Tibial nerve (tissue), 4 donors: ENCODE results near the gene KRT6C. TPM values are rescaled to one million over a fixed set of nuclear protein-coding genes. Genes with fewer than 3 reads are reported as not detected.
"Not testable (repeated sequence)": the region's sequence is repeated elsewhere in the genome, so short reads cannot be mapped to it uniquely, and the experiment has no call there.

Source experiments
- DNase-seq, 2 donors: peaks; one replicate each; pipeline ENCODE4 v3.0.0-alpha.2; 2019; ENCODE audit warnings: low spot score in 2 of 2
- H3K27ac ChIP-seq, 4 donors: fragments of 200-600 bp; sonication (generic) in 3 of 4; one replicate each; pipeline ENCODE4 v1.5.1; 2017 to 2019; ENCODE audit warnings: mild to moderate bottlenecking in 1 of 4
- H3K27me3 ChIP-seq, 2 donors: fragments of 200-600 bp; sonication (generic) in 1 of 2; one replicate each; pipeline versions ENCODE4 v1.5.1 to v1.6.0; 2017 to 2019
- H3K36me3 ChIP-seq, 3 donors: fragments of 200-600 bp; sonication (generic); one replicate each; pipeline ENCODE4 v1.5.1; 2018 to 2019
- H3K4me1 ChIP-seq, 4 donors: fragments of 200-600 bp; sonication (generic) in 3 of 4; one replicate each; pipeline ENCODE4 v1.5.1; 2017 to 2019
- H3K4me3 ChIP-seq, 4 donors: fragments of 200-600 bp; sonication (generic) in 3 of 4; one replicate each; pipeline ENCODE4 v1.5.1; 2017 to 2019; ENCODE audit warnings: mild to moderate bottlenecking in 1 of 4, moderate library complexity in 1 of 4
- H3K9me3 ChIP-seq, 4 donors: fragments of 200-600 bp; sonication (generic) in 3 of 4; one replicate each; pipeline ENCODE4 v1.5.1; 2017 to 2019
- EP300 ChIP-seq, 2 donors: sonication (generic); formaldehyde crosslinking; IDR thresholded peaks; one replicate each; pipeline ENCODE4 v1.6.1; 2017; ENCODE audit warnings: antibody characterized with exemption in 2 of 2, mild to moderate bottlenecking in 1 of 2
- POLR2A ChIP-seq, 2 donors: fragments of 450-650 bp; IDR thresholded peaks; one replicate each; pipeline ENCODE4 v1.6.1; 2017; ENCODE audit warnings: antibody characterized with exemption in 2 of 2, mild to moderate bottlenecking in 2 of 2, moderate library complexity in 2 of 2
- WGBS, 2 donors: methylation state at CpG; one replicate each; pipeline ENCODE4 v1.1.5; 2018; 5-methylcytosine and 5-hydroxymethylcytosine counted together
- total RNA-seq, 4 donors: library from RNA; depleted of rRNA; stranded (reverse); fragments of >200 nt; gene quantifications; one replicate each; pipeline ENCODE4 v1.1.0, GENCODE V29; 2016
- TF ChIP-seq, protein P1 (sequence below), 5 experiments: fragments of 200-600 bp in 3 of 5; fragments of 450-650 bp in 2 of 5; sonication (generic) in 3 of 5; IDR thresholded peaks; one replicate each; pipeline ENCODE4 v1.5.1; 2016 to 2019; ENCODE audit warnings: antibody characterized with exemption in 5 of 5, mild to moderate bottlenecking in 3 of 5, moderate library complexity in 2 of 5

Gene KRT6C
- total RNA-seq, 4 donors from 2014 or later = not detected

DNA sequence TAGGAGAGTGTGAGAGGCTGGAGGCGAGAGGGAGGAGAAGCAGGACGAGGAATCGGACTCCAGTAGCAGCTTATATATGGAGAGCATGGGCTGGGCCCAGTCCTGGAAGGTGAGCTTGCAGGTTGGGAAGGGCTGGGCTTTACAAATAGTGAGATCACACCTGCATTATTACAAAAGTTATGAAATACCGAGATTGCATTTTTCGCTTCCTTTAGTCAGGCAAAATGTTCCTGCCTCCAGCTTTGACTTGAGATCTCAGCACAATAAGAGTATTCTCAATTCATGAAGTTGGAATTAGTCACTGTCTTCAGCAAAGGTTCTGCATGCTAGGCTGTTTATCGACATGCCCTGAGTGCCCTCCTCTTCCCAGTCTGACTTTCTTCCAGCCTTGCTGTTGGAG is 21.5 kb downstream of the KRT6C start, which contains the start of gene KRT6B:
TSS of gene KRT6B (minus strand) at position 46 of the 400 bp plus-strand sequence. CDS start 68 bp downstream, outside the sequence.
- 71 to 78% methylated on average over 6 of the region's 6 CpGs for WGBS, 2 donors
- Histone ChIP-seq H3K4me1 (peaks cover 0 to 6% (median 0%) of the 10 kb centered on the region in 4 donors), H3K36me3 (no peaks in the 10 kb centered on the region), H3K27ac (no peak within 1 kb of the TSS), H3K27me3 (no peaks in the 10 kb centered on the region), H3K9me3 (no peaks in the 10 kb centered on the region), H3K4me3 (no peak within 1 kb of the TSS)
- TF ChIP-seq, protein P1, sequence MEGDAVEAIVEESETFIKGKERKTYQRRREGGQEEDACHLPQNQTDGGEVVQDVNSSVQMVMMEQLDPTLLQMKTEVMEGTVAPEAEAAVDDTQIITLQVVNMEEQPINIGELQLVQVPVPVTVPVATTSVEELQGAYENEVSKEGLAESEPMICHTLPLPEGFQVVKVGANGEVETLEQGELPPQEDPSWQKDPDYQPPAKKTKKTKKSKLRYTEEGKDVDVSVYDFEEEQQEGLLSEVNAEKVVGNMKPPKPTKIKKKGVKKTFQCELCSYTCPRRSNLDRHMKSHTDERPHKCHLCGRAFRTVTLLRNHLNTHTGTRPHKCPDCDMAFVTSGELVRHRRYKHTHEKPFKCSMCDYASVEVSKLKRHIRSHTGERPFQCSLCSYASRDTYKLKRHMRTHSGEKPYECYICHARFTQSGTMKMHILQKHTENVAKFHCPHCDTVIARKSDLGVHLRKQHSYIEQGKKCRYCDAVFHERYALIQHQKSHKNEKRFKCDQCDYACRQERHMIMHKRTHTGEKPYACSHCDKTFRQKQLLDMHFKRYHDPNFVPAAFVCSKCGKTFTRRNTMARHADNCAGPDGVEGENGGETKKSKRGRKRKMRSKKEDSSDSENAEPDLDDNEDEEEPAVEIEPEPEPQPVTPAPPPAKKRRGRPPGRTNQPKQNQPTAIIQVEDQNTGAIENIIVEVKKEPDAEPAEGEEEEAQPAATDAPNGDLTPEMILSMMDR (IDR thresholded peaks at IDR 0.05) = no peak
- no peak for TF ChIP-seq EP300 (IDR thresholded peaks at IDR 0.05)
- no peak for TF ChIP-seq POLR2A (IDR thresholded peaks at IDR 0.05)
- no peak for DNase-seq

GRCh38 chr12:52448228-52448627 is 25.4 kb downstream of the KRT6C start:
- Histone ChIP-seq H3K9me3 (no peaks in the 10 kb centered on the region), H3K27me3 (peaks cover 0 to 3% of the 10 kb centered on the region in 2 donors), H3K36me3 (no peaks in the 10 kb centered on the region), H3K4me3 (no peak overlapping the region), H3K27ac (no peak overlapping the region), H3K4me1 (no peaks in the 10 kb centered on the region)
- 53 to 58% methylated on average over 3 of the region's 3 CpGs for WGBS, 2 donors
- TF ChIP-seq POLR2A (IDR thresholded peaks at IDR 0.05) (no peak), EP300 (IDR thresholded peaks at IDR 0.05) (no peak)
- TF ChIP-seq, protein P1 (IDR thresholded peaks at IDR 0.05) = no peak
- DNase-seq = no peak

DNA sequence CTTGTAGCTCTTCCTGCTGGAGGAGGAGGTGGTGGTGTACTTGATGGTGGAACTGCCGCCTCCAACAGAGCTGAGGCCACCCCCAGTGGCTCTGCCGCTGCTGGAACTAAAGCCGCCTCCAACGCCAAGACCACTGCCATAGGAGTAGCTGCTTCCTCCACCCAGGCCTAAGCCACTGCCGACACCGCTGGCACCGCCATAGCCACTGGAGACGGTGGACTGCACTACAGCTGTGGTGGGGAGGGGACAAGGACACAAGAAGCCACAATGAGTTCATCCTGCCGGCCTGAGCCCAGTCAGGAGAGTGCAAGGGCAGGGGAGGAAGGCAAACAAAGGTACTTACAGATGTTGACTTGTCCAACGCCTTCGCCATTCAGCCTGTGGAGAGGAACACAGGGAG is 26.4 kb downstream of the KRT6C start:
- not testable (repeated sequence) for DNase-seq, H3K36me3 ChIP-seq, H3K4me1 ChIP-seq, H3K27me3 ChIP-seq, H3K4me3 ChIP-seq, H3K9me3 ChIP-seq, H3K27ac ChIP-seq
- WGBS, 2 donors = 89 to 95% methylated on average over 8 to 11 of the region's 11 CpGs

DNA sequence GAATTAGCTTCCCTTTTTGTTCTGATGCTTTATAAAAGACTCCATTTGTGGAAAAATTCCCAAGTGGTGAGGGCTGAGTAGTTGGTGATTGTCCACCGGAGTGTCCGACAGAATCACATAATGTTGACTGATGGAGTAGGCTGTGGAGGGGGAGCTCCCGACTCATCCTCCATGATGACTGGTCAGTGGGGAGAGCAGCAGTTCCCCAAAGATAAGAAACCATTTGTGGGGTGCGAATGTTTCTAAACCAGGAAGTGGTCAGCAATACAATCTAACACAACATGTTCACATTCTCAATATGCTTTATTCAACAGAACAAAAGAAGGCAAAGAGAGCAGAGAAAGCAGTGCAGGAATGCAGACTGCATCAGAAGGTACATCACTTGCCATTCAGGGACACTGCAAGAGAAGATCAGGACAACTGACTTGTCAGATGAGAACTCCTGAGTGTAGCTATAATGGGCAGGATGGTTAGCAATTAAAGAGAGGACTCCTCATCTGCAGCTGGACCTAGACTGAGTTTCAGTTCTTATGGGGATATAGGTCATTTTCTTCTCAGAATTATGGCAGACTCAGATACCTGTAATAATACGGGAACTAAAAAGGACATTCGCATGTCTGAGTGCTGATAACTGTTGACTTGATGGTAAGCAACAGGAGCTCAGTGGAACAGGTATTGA is 27.1 kb downstream of the KRT6C start:
- no peak for DNase-seq
- Histone ChIP-seq H3K27ac (no peak overlapping the region), H3K4me3 (no peak overlapping the region), H3K4me1 (peaks cover 0 to 4% (median 0%) of the 10 kb centered on the region in 4 donors), H3K9me3 (no peaks in the 10 kb centered on the region), H3K27me3 (peaks cover 0 to 3% of the 10 kb centered on the region in 2 donors), H3K36me3 (no peaks in the 10 kb centered on the region)
- WGBS, 2 donors = 74 to 77% methylated on average over 6 of the region's 6 CpGs
- TF ChIP-seq POLR2A (IDR thresholded peaks at IDR 0.05) (no peak), EP300 (IDR thresholded peaks at IDR 0.05) (no peak)
- TF ChIP-seq, protein P1 (IDR thresholded peaks at IDR 0.05) = no peak

DNA sequence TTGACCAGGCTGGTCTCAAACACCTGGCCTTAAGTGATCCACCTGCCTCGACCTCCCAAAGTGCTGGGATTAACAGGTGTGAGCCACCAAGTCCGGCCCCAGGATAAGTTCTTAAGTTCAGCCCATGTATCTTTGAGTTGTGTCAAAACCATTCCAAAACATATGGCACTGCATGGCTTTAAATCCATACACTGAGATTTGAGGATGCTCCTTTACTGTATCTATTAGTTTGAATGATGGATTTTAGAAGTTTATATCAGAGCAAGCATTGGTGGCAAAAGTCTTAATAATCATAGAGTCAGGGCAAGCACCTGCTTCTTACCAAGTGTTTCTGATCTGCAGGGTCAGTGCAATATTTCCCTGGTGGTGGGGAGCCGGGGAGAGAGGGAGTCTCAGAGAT is 27.7 kb downstream of the KRT6C start:
- no peaks in the 10 kb centered on the region for H3K9me3 ChIP-seq
- 52 to 65% methylated on average over 3 of the region's 3 CpGs for WGBS, 2 donors
- no peak overlapping the region for H3K4me3 ChIP-seq
- peaks cover 0 to 4% (median 0%) of the 10 kb centered on the region in 4 donors for H3K4me1 ChIP-seq
- H3K27ac ChIP-seq = no peak overlapping the region
- DNase-seq = no peak
- TF ChIP-seq, protein P1 (IDR thresholded peaks at IDR 0.05) = no peak
- TF ChIP-seq POLR2A (IDR thresholded peaks at IDR 0.05) (no peak), EP300 (IDR thresholded peaks at IDR 0.05) (no peak)
- peaks cover 0 to 3% of the 10 kb centered on the region in 2 donors for H3K27me3 ChIP-seq
- no peaks in the 10 kb centered on the region for H3K36me3 ChIP-seq
